MM.1S (cell line): ENCODE data around the gene PSME3IP1.

Experiments used
- DNase-seq: peaks from one replicate; pipeline ENCODE4 v3.0.0-alpha.2; 2015
- H2AFZ ChIP-seq: fragments of 300-600 bp; sonication (generic); 2 replicates; pipeline ENCODE4 v1.6.0; 2016; ENCODE audit warnings: antibody characterized with exemption, low read length
- H3F3A ChIP-seq: fragments of 300-600 bp; sonication (generic); 2 replicates; pipeline ENCODE4 v1.6.1; 2016; ENCODE audit warnings: mild to moderate bottlenecking, antibody characterized with exemption, low read length, moderate library complexity, mixed read lengths; ENCODE audit not compliant: insufficient read depth
- H3K27ac ChIP-seq: fragments of 300-600 bp; sonication (generic); 2 replicates; pipeline ENCODE4 v1.5.1; 2016; ENCODE audit warnings: mild to moderate bottlenecking, low read length
- H3K27me3 ChIP-seq: fragments of 300-600 bp; sonication (generic); replicated peaks from 2 replicates; pipeline ENCODE4 v1.6.0; 2016; ENCODE audit warnings: low read length; ENCODE audit not compliant: insufficient read depth
- H3K36me3 ChIP-seq: fragments of 300-600 bp; sonication (generic); replicated peaks from 2 replicates; pipeline ENCODE4 v1.6.1; 2016; ENCODE audit warnings: mild to moderate bottlenecking, low read length, mixed read lengths; ENCODE audit not compliant: insufficient read depth
- H3K4me1 ChIP-seq: fragments of 300-600 bp; sonication (generic); 2 replicates; pipeline ENCODE4 v1.6.1; 2016; ENCODE audit warnings: low read length, mixed read lengths
- H3K4me2 ChIP-seq: fragments of 300-600 bp; sonication (generic); 2 replicates; pipeline ENCODE4 v1.6.0; 2016; ENCODE audit warnings: low read depth, low read length
- H3K4me3 ChIP-seq: fragments of 300-600 bp; sonication (generic); 2 replicates; pipeline ENCODE4 v1.5.1; 2016; ENCODE audit warnings: low read length, mixed read lengths
- H3K79me2 ChIP-seq: fragments of 300-600 bp; sonication (generic); 2 replicates; pipeline ENCODE4 v1.6.1; 2016; ENCODE audit warnings: mixed run types, low read length, mixed read lengths
- H3K9ac ChIP-seq: fragments of 300-600 bp; sonication (generic); 2 replicates; pipeline ENCODE4 v1.6.1; 2016; ENCODE audit warnings: low read length, mixed read lengths
- H3K9me2 ChIP-seq: fragments of 300-600 bp; sonication (generic); replicated peaks from 2 replicates; pipeline ENCODE4 v1.6.1; 2016; ENCODE audit warnings: mild to moderate bottlenecking, low read length, mixed read lengths; ENCODE audit not compliant: insufficient read depth
- H3K9me3 ChIP-seq: fragments of 300-600 bp; sonication (generic); replicated peaks from 2 replicates; pipeline ENCODE4 v1.6.1; 2016; ENCODE audit warnings: mild to moderate bottlenecking, low read length, mixed read lengths; ENCODE audit not compliant: insufficient read depth
- H4K20me1 ChIP-seq: fragments of 300-600 bp; sonication (generic); 2 replicates; pipeline ENCODE4 v1.6.1; 2016; ENCODE audit warnings: mild to moderate bottlenecking, low read length, moderate library complexity, mixed read lengths; ENCODE audit not compliant: insufficient read depth
- CTCF ChIP-seq: fragments of 300-600 bp; sonication (generic); IDR thresholded peaks from 2 replicates; pipeline ENCODE4 v1.5.1; 2016; ENCODE audit warnings: antibody characterized with exemption, low read length, mixed read lengths
- EZH2 ChIP-seq: fragments of 300-600 bp; sonication (generic); optimal IDR thresholded peaks from 2 replicates; pipeline ENCODE3; 2017; ENCODE audit warnings: low read depth, mild to moderate bottlenecking, antibody characterized with exemption, low read length, mixed read lengths
- EZH2phosphoT487 ChIP-seq: fragments of 300-600 bp; sonication (generic); IDR thresholded peaks from 2 replicates; pipeline ENCODE4 v1.6.1; 2018; ENCODE audit warnings: antibody characterized with exemption, low read length

The PSME3IP1 gene

GRCh38 chr16:57175896-57176295 lies 9.9 kb downstream of the PSME3IP1 start:
- H3K27ac ChIP-seq: no peak overlapping the region
- no peaks in the 10 kb centered on the region; the same call in 1 of the 2 replicates for H3K36me3 ChIP-seq
- H3K4me3 ChIP-seq: no peak overlapping the region
- H3K9me3 ChIP-seq: no peaks in the 10 kb centered on the region
- H3K4me2 ChIP-seq: no peak overlapping the region
- no peaks in the 10 kb centered on the region for H3F3A ChIP-seq
- no peaks in the 10 kb centered on the region for H4K20me1 ChIP-seq
- H3K9me2 ChIP-seq: no peaks in the 10 kb centered on the region
- no peaks in the 10 kb centered on the region for H3K4me1 ChIP-seq
- H3K79me2 ChIP-seq: peaks cover 19% of the 10 kb centered on the region
- DNase-seq: no peak
- no peak overlapping the region for H2AFZ ChIP-seq
- no peaks in the 10 kb centered on the region for H3K27me3 ChIP-seq
- TF ChIP-seq EZH2: no peak
- TF ChIP-seq CTCF: no peak
- TF ChIP-seq EZH2phosphoT487: no peak
- H3K9ac ChIP-seq: no peak overlapping the region

GRCh38 chr16:57172721-57173290 lies 13.0 kb downstream of the PSME3IP1 start:
- Histone ChIP-seq H3F3A (no peaks in the 10 kb centered on the region; the same call in 1 of the 2 replicates), H3K9me3 (no peaks in the 10 kb centered on the region), H3K9ac (no peak overlapping the region), H3K4me3 (no peak overlapping the region), H3K9me2 (no peaks in the 10 kb centered on the region), H3K27ac (no peak overlapping the region), H4K20me1 (no peaks in the 10 kb centered on the region), H2AFZ (no peak overlapping the region), H3K4me2 (no peak overlapping the region), H3K79me2 (no peaks in the 10 kb centered on the region; the same call in 1 of the 2 replicates), H3K27me3 (no peaks in the 10 kb centered on the region), H3K36me3 (no peaks in the 10 kb centered on the region; the same call in 1 of the 2 replicates), H3K4me1 (no peaks in the 10 kb centered on the region)
- no peak for DNase-seq
- TF ChIP-seq EZH2phosphoT487: no peak

GRCh38 chr16:57169327-57169726 lies 16.5 kb downstream of the PSME3IP1 start:
- no peak overlapping the region for H3K4me3 ChIP-seq
- H3K4me1 ChIP-seq: no peaks in the 10 kb centered on the region
- H3K9ac ChIP-seq: no peak overlapping the region
- H3K9me2 ChIP-seq: no peaks in the 10 kb centered on the region
- H3K4me2 ChIP-seq: no peak overlapping the region
- no peaks in the 10 kb centered on the region; the same call in 1 of the 2 replicates for H3F3A ChIP-seq
- DNase-seq: no peak
- no peak overlapping the region for H3K27ac ChIP-seq
- no peaks in the 10 kb centered on the region for H3K79me2 ChIP-seq
- no peaks in the 10 kb centered on the region for H4K20me1 ChIP-seq
- peaks cover 9% of the 10 kb centered on the region for H3K36me3 ChIP-seq
- no peaks in the 10 kb centered on the region for H3K27me3 ChIP-seq
- no peaks in the 10 kb centered on the region for H3K9me3 ChIP-seq
- TF ChIP-seq EZH2phosphoT487: no peak
- TF ChIP-seq CTCF: no peak
- no peak for TF ChIP-seq EZH2
- no peak overlapping the region for H2AFZ ChIP-seq

- Histone ChIP-seq H4K20me1 (no peaks in the 10 kb centered on the region), H3K27me3 (no peaks in the 10 kb centered on the region), H3K27ac (no peak overlapping the region), H3K4me1 (no peaks in the 10 kb centered on the region), H3K79me2 (no peaks in the 10 kb centered on the region), H3K9me2 (no peaks in the 10 kb centered on the region), H3K4me2 (no peak overlapping the region), H3K36me3 (peaks cover 9% of the 10 kb centered on the region), H3F3A (no peaks in the 10 kb centered on the region; the same call in 1 of the 2 replicates), H2AFZ (no peak overlapping the region), H3K9ac (no peak overlapping the region), H3K9me3 (no peaks in the 10 kb centered on the region), H3K4me3 (no peak overlapping the region)
- DNase-seq: peak; percentile 69
- TF ChIP-seq CTCF (peak; percentile 71), EZH2phosphoT487 (no peak), EZH2 (no peak)
Observed at GRCh38 chr16:57167953-57168352, 17.9 kb downstream of the PSME3IP1 start.
